Myocyte (in vitro differentiated cells): ENCODE results near the gene EIF2B2. TPM values are rescaled to one million over a fixed set of nuclear protein-coding genes. Genes with fewer than 3 reads are reported as not detected.

Source experiments
- DNase-seq: peaks from one replicate; pipeline ENCODE4 v3.0.0-alpha.2; 2012; ENCODE audit warnings: low read depth
- total RNA-seq: library from RNA; depleted of rRNA; stranded (reverse); fragments of >200 nt; gene quantifications from 2 replicates; pipeline ENCODE4 v1.2.3, GENCODE V29; 2014

Gene EIF2B2
- total RNA-seq, 1 donor from 2014 or later = 65.1 TPM

DNA sequence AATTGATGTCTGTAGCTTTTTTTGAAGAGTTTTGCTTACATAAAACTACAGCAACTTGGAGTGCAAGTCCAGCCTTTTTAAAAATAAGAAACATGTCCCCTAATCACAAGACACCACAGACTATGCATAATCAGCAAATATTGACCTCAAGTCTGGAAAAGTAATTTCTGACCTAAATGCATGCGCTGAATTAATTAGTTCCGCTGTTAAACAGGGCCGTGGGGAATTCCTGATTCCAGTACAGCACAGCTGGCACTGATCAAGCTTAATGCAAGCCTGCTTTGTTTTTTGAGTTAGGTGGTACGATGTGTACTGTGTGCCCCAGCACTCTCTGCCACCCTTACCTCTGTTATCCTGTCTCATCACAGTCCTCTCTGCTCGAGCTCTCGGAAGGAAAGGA, 39.3 kb downstream of the EIF2B2 start:
- no peak for DNase-seq

DNA sequence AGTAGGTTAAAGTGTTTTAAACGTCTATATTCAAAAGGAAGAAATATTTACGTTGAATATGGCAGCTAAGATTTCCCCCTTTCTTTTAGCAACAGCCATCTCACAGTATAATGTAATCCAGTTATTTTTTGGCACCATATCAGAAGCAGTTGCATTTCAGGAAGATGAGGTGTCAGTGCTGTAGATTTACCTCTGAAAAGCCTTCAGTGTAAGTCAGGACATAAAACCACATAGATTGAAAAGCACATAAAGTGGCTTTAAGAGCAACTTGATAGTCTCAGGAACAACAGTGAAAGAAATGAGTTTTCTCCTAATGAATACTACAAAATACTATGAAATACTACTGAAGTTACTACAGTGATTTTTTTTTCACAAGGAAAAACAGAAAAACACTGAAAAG, 41.6 kb downstream of the EIF2B2 start:
- no peak for DNase-seq

GRCh38 chr14:75044752-75045151, 42.0 kb downstream of the EIF2B2 start:
- DNase-seq = no peak

DNA sequence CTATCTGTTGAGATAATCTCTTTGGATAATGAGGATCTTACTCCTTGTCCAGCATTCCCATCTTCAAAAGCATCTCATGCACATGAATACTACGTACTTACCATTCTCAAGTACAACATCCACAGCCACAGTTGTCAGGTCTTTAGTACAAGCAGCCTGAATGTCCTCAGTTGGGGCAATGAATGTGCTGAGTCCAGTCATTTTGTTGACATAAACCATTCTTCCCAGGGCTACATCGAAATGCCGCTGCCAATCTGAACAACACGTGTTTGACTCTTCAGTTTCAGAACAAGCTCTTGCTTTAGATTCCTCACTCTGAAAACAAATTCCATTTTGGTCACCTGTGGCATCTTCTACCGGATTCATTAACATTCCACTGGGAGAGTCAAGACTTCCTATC, 43.6 kb downstream of the EIF2B2 start:
- DNase-seq = no peak

GRCh38 chr14:75046899-75047298, 44.2 kb downstream of the EIF2B2 start:
- no peak for DNase-seq

DNA sequence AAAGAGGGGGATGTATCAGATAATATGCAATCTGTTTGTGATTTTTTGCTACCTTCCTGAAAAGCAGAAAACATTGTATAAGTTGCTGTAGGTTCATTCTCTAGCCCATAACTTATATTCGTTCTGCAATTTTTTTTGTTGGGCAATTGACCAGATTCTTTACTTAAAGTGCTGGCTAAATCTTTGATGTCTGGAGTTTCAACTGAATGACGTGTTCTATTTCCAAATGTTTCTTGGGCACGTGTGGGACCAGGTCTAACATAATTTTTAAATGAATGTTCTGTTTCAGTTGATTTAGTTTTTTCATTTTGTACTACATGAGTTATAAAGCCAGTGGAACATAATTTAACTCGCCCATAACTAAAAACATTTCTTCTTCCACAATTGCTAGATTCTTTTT, 44.8 kb downstream of the EIF2B2 start:
- no peak for DNase-seq

DNA sequence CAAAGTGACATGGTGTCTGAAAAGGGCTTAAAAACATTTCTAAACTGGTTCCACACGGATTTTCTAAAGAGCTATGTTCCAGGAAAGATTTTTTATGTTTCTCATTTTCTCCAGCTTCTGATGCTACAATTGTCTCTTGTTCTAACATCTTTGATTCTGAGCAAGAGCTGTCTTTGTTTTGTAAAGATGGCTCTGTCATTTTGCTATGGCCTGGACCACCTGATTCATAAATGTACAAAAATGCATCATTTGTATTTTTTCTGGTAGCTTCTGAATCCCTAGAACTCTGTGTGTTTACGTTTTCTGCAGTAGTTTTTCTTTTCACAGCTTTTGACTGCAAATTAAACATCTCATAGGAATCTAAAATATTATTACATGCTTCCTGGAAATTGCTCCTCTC, 45.4 kb downstream of the EIF2B2 start:
- no peak for DNase-seq

- DNase-seq = no peak
These were observed 46.4 kb downstream of the EIF2B2 start for GRCh38 chr14:75049136-75049535.

DNA sequence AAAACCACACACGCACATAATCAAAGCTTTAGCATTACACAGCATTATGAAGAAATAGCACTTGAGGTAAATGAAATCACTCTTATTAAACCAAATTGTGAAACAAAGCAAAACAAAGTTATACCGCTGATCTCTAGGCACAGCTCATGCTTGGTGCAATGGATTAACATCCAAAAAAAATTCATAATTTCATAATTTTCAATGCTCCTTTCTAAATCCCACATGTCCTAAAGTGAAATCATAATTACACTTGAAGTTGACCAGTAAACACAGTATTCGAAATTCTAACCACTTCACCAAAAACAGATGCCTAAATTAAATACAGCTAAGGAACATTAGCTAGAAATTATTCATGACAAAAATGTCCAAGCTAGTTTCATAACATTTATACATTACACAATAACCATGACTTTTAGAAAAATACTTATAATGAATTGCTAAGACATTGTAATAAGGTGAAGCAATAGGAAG, 47.0 kb downstream of the EIF2B2 start:
- no peak for DNase-seq

GRCh38 chr14:75050852-75051555, 48.3 kb downstream of the EIF2B2 start, which contains the start of gene MLH3:
TSS of gene MLH3 (minus strand) at chr14:75051467. CDS start at chr14:75049655, 1,812 bp downstream.
- DNase-seq = peak; percentile 89

- no peak for DNase-seq
These were observed 48.8 kb downstream of the EIF2B2 start for GRCh38 chr14:75051556-75051899.

DNA sequence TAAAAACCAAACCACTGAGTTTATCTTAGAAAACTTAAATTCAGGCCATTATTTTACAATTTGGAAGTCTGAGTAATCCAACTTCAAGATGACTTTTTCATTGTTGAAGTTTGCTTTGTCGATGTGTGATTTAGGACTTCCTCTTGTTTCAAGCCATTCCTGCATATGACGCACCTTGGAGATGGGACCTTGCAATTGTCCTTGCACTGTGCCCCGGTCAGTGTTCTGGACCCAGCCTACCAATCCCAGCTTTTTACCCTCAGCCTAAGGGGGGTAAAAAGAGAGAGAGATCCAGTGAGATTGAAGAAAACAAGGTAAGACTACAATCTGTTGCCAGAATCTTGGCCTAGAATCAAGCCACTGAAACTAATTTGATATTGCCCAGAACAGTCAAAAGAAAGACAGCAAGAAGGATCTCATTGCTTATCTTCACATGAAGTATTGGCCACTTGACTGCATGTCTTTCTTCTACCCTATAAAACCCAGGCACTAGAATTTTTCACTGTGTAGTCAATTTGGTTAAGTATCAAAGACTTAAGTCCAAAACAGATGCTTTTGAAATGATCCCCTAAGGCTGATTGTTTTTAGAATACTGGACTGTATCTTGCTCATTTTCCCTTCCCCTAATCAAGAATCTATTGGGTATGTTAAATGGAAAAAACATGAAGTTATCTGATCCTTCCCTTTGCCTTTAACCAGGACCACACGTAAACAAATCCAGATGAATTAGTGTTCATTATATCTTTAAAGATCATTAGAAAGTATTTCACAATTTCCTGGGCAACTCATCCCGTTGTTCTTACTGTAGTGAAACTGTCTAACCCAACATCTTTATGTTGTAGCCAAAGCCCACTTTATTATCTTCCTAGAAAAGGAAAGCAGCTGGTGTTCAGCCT, 50.9 kb downstream of the EIF2B2 start:
- DNase-seq = no peak

DNA sequence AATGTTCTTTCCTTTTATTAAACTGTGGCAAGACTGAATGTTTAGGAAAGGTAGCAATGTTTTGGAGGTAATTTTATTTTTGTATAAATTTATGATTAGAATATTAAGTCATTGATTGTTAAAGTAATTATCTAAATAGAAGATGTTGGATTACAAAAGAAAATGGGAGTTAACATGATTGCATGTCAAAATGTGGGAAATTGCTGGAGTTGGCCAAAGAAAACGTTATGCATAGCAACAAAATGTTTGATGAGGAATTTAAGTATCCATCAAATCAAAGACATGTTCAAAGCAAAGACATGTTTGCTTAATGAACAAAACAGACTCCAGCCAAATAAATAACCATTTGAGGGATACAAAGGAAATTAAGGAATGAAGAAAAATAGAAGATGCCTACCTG, 51.7 kb downstream of the EIF2B2 start:
- DNase-seq = no peak

DNA sequence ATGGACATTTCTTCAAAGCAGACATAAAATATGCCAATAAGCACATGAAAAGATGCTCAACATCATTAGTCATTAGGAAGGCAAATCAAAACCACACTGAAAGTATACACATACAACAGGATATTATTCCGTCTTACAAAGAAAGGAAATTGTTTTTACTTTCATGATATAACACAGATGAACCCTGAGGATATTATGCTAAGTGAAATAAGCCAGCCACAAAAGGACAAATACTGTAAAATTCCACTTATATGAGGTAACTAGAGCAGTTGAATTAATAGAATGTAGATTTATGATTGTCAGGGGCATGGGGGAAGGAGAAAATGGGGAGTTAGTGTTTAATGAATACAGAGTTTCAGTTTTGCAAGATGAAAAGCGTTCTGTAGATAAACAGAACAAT, 56.9 kb downstream of the EIF2B2 start:
- DNase-seq = no peak

DNA sequence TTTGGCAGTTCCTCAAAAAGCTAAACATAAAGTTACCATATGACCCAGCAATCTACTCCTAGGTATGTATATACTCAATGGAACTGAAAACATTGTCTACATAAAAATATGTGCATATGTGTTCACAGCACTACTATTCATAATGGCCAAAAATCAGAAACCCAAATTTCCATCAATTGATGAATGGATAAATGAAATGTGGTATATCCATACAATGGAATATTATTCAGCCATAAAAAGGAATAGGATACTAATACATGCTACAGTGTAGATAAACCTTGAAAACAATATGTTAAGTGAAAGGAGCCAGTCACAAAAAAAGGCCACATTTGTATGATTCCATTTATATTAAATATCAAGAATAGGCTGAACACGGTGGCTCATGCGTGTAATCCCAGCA, 57.7 kb downstream of the EIF2B2 start:
- DNase-seq = no peak

Other genes with a start within 250 kb of the EIF2B2 start
- gene YLPM1, start 239.6 kb upstream of the EIF2B2 start, total RNA-seq = 28.3 and 29.8 TPM in 2 replicates
- gene PROX2, start 126.8 kb upstream of the EIF2B2 start, total RNA-seq = not detected in 2 replicates
- 38.7 and 39.3 TPM in 2 replicates for gene DLST, start 121.0 kb upstream of the EIF2B2 start, total RNA-seq
- gene RPS6KL1, start 79.7 kb upstream of the EIF2B2 start, total RNA-seq = 17.1 and 23.6 TPM in 2 replicates
- gene PGF, start 47.3 kb upstream of the EIF2B2 start, total RNA-seq = 12.0 and 19.8 TPM in 2 replicates
- gene MLH3, start 48.5 kb downstream of the EIF2B2 start, total RNA-seq = 33.8 and 37.9 TPM in 2 replicates
- gene ACYP1, start 61.1 kb downstream of the EIF2B2 start, total RNA-seq = 11.1 and 18.8 TPM in 2 replicates
- 0.52 and 1.6 TPM in 2 replicates for gene ZC2HC1C, start 66.7 kb downstream of the EIF2B2 start, total RNA-seq
- gene NEK9, start 124.1 kb downstream of the EIF2B2 start, total RNA-seq = 46.5 and 51.7 TPM in 2 replicates
- 309 and 398 TPM in 2 replicates for gene TMED10, start 173.7 kb downstream of the EIF2B2 start, total RNA-seq